Stomach (tissue), 4 donors: ENCODE measurements around the gene RHOBTB1.

Experiments used
- POLR2A ChIP-seq, 4 donors: fragments of 450-650 bp; IDR thresholded peaks; one replicate each; pipeline ENCODE4 v1.6.1; 2016; ENCODE audit warnings: antibody characterized with exemption in 4 of 4, control low read depth in 2 of 4, mild to moderate bottlenecking in 1 of 4, moderate library complexity in 1 of 4
- POLR2AphosphoS5 ChIP-seq, 3 donors: sonication (generic); formaldehyde crosslinking; IDR thresholded peaks; one replicate each; pipeline ENCODE4 v1.6.1; 2016; ENCODE audit warnings: antibody characterized with exemption in 3 of 3
- TF ChIP-seq, protein P1 (sequence below), 7 experiments: fragments of 450-650 bp in 4 of 7; fragments of 200-600 bp in 3 of 7; sonication (generic) in 3 of 7; IDR thresholded peaks; one replicate each; pipeline ENCODE4 v1.5.1; 2016 to 2019; ENCODE audit warnings: antibody characterized with exemption in 7 of 7, control low read depth in 2 of 7, mild to moderate bottlenecking in 1 of 7

DNA sequence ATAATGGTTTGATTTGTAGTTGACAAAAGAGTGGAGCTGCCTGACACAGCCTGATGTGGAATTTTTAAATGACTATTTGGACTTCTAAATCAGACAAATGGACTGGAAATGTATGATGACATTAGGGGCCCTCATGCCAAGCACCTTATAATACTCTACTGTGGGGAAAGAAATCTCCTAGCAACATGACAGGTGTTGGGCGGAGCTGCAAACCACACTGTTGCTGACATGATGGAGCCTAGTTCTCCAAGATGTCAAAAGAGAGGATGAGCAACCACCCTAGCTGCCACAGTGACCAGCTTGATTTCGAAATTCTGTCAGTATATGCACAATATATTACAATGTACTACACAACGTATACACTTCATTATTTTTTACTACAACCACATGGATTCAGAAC is 65.8 kb downstream of the RHOBTB1 start:
- TF ChIP-seq POLR2A (IDR thresholded peaks at IDR 0.05) = no peak
- TF ChIP-seq, protein P1, sequence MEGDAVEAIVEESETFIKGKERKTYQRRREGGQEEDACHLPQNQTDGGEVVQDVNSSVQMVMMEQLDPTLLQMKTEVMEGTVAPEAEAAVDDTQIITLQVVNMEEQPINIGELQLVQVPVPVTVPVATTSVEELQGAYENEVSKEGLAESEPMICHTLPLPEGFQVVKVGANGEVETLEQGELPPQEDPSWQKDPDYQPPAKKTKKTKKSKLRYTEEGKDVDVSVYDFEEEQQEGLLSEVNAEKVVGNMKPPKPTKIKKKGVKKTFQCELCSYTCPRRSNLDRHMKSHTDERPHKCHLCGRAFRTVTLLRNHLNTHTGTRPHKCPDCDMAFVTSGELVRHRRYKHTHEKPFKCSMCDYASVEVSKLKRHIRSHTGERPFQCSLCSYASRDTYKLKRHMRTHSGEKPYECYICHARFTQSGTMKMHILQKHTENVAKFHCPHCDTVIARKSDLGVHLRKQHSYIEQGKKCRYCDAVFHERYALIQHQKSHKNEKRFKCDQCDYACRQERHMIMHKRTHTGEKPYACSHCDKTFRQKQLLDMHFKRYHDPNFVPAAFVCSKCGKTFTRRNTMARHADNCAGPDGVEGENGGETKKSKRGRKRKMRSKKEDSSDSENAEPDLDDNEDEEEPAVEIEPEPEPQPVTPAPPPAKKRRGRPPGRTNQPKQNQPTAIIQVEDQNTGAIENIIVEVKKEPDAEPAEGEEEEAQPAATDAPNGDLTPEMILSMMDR (IDR thresholded peaks at IDR 0.05) = no peak
- no peak for TF ChIP-seq POLR2AphosphoS5 (IDR thresholded peaks at IDR 0.05)
